Liver (tissue), 3 donors: ENCODE measurements around the gene EGFR.

Experiments
- CTCF ChIP-seq: fragments of 150-350 bp; IDR thresholded peaks from 2 replicates; pipeline ENCODE4 v1.5.1; 2017; ENCODE audit warnings: improper control_type of control experiment, low read depth, low read length; ENCODE audit not compliant: missing input control
- HNF4A ChIP-seq, 2 donors: conservative IDR thresholded peaks; 2 replicates each; pipeline ENCODE4 v1.6.1; 2016; ENCODE audit warnings: antibody characterized with exemption in 2 of 2, mild to moderate bottlenecking in 2 of 2
- MAX ChIP-seq: IDR thresholded peaks from 2 replicates; pipeline ENCODE4 v1.6.1; 2016; ENCODE audit warnings: antibody characterized with exemption
- NR2F2 ChIP-seq: IDR thresholded peaks from 2 replicates; pipeline ENCODE4 v1.6.1; 2016; ENCODE audit warnings: antibody characterized with exemption
- REST ChIP-seq: IDR thresholded peaks from 2 replicates; pipeline ENCODE4 v1.6.1; 2016; ENCODE audit warnings: antibody characterized with exemption, mild to moderate bottlenecking
- SP1 ChIP-seq: IDR thresholded peaks from 2 replicates; pipeline ENCODE4 v1.6.1; 2018; ENCODE audit warnings: antibody characterized with exemption, mild to moderate bottlenecking
- TAF1 ChIP-seq: conservative IDR thresholded peaks from 2 replicates; pipeline ENCODE4 v1.6.1; 2016; ENCODE audit warnings: antibody characterized with exemption, mild to moderate bottlenecking
- donor health status: healthy.
- donor health status: healthy.

DNA sequence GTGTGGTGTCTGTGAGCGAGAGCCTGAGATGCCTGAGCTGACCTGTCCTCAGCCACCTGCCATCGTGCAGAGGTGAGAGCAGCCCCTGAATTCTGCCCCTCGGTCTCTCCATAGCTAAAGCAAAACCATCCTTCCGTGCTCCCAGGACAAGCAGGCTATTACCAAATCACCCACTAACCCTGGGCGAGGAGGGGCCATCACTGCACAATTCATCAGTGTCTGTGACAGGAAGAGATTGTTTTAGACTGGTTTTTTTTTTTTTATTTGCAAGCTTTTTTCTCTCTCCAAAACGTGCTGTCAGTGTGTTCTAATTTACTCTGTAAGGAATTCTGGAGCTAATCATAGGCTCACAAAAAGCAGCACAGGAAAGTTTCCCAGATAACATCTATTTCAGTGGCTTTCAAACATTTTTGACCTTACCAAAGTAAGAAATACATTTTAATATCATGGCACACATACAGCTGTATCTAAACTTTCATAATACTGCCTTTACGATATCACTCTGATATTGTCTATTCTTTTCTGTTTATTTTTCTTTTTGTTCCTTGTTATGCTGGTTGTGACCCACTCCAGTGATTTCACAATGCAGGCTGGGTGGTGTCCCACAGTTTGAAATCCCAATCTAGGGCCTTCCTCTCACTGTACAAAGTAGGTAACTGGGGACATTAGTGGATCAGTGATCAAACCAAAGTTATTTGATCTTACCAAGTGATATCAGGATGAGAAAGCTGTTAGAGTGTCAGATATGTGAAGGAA lies 62.8 kb downstream of the EGFR start:
- TF ChIP-seq CTCF = no peak
- no peak for TF ChIP-seq SP1
- no peak for TF ChIP-seq MAX
- TF ChIP-seq NR2F2 = no peak
- no peak for TF ChIP-seq REST
- TF ChIP-seq TAF1 = no peak
- TF ChIP-seq HNF4A (conservative IDR thresholded peaks at IDR 0.05) = peak in 1 of 2 donors; percentile 11
